Smooth muscle cell (in vitro differentiated cells): Measurements from ENCODE around the gene DNHD1. TPM values are rescaled to one million over a fixed set of nuclear protein-coding genes. Genes with fewer than 3 reads are reported as not detected.

Experiments used
- DNase-seq: peaks from one replicate; lab custom pipeline; 2025; ENCODE audit not compliant: unreplicated experiment; lab: John Stamatoyannopoulos, UW
- H2AFZ ChIP-seq: fragments of 200-600 bp; sonication (generic); 2 replicates; pipeline ENCODE4 v1.6.0; 2016; ENCODE audit warnings: antibody characterized with exemption, low read depth, mild to moderate bottlenecking
- H3F3A ChIP-seq: fragments of 200-600 bp; sonication (generic); 2 replicates; pipeline ENCODE4 v1.6.0; 2017; ENCODE audit warnings: antibody characterized with exemption, low read depth
- H3K27ac ChIP-seq: fragments of 200-600 bp; sonication (generic); 2 replicates; pipeline ENCODE4 v1.5.1; 2016; ENCODE audit warnings: low read depth, mild to moderate bottlenecking
- H3K27me3 ChIP-seq: fragments of 200-600 bp; sonication (generic); 2 replicates; pipeline ENCODE4 v1.6.1; 2016; ENCODE audit warnings: low read depth, mild to moderate bottlenecking
- H3K36me3 ChIP-seq: fragments of 200-600 bp; sonication (generic); 2 replicates; pipeline ENCODE4 v1.5.1; 2016; ENCODE audit warnings: low read depth
- H3K4me1 ChIP-seq: fragments of 200-600 bp; sonication (generic); 2 replicates; pipeline ENCODE4 v1.5.1; 2016; ENCODE audit warnings: low read depth
- H3K4me2 ChIP-seq: fragments of 200-600 bp; sonication (generic); 2 replicates; pipeline ENCODE4 v1.6.0; 2016; ENCODE audit warnings: mild to moderate bottlenecking
- H3K4me3 ChIP-seq: fragments of 200-600 bp; sonication (generic); 2 replicates; pipeline ENCODE4 v1.5.1; 2016; ENCODE audit warnings: mild to moderate bottlenecking
- H3K79me2 ChIP-seq: fragments of 200-600 bp; sonication (generic); 2 replicates; pipeline ENCODE4 v1.6.0; 2016; ENCODE audit warnings: low read depth, mild to moderate bottlenecking
- H3K9ac ChIP-seq: fragments of 200-600 bp; sonication (generic); 2 replicates; pipeline ENCODE4 v1.6.0; 2016; ENCODE audit warnings: low read depth
- H3K9me3 ChIP-seq: fragments of 200-600 bp; sonication (generic); replicated peaks from 2 replicates; pipeline ENCODE4 v1.5.1; 2016; ENCODE audit warnings: low read depth
- H4K20me1 ChIP-seq: fragments of 200-600 bp; sonication (generic); 2 replicates; pipeline ENCODE4 v1.6.0; 2016; ENCODE audit warnings: low read depth
- CTCF ChIP-seq: fragments of 200-600 bp; sonication (generic); IDR thresholded peaks from 2 replicates; pipeline ENCODE4 v1.5.1; 2017; ENCODE audit warnings: borderline replicate concordance, mild to moderate bottlenecking, antibody characterized with exemption; ENCODE audit not compliant: insufficient read depth, poor library complexity, severe bottlenecking
- WGBS: methylation state at CpG from one replicate; pipeline ENCODE4 v1.1.7; 2016; ENCODE audit warnings: low lambda C conversion rate; 5-methylcytosine and 5-hydroxymethylcytosine counted together
- polyA plus RNA-seq: library from polyadenylated mRNA; unstranded; fragments of >200 nt; fragmentation: Nextera tagmentation; extraction: Ambion mirVana; gene quantifications from 2 replicates; pipeline ENCODE4 v1.2.1, GENCODE V29; 2016
- total RNA-seq: library from RNA; depleted of rRNA; stranded (reverse); fragments of >200 nt; gene quantifications from 2 replicates; pipeline ENCODE4 v1.2.3, GENCODE V29; 2014

The DNHD1 gene
- total and polyA plus RNA-seq, 2 experiments from 2014 or later: 5.5 to 9.1 TPM

GRCh38 chr11:6602096-6602940 lies 105.2 kb downstream of the DNHD1 start:
- 66% methylated on average over 7 of the region's 7 CpGs for WGBS
- H3K79me2 ChIP-seq: peaks cover 74% of the 10 kb centered on the region
- peaks cover 5% of the 10 kb centered on the region for H3K36me3 ChIP-seq
- TF ChIP-seq CTCF: no peak
- peaks cover 32% of the 10 kb centered on the region for H3K4me1 ChIP-seq
- H3K27me3 ChIP-seq: no peaks in the 10 kb centered on the region
- no peaks in the 10 kb centered on the region for H3K9me3 ChIP-seq
- peak overlapping the region; percentile 99 for H3K27ac ChIP-seq
- peaks cover 23% of the 10 kb centered on the region for H4K20me1 ChIP-seq
- H3K9ac ChIP-seq: peak overlapping the region; percentile 69
- H2AFZ ChIP-seq: no peak overlapping the region
- peak overlapping the region; percentile 95 for H3K4me3 ChIP-seq
- peaks cover 23% of the 10 kb centered on the region for H3F3A ChIP-seq
- no peak for DNase-seq
- peak overlapping the region; percentile 92 for H3K4me2 ChIP-seq

- H3K79me2 ChIP-seq: peaks cover 84% of the 10 kb centered on the region
- peaks cover 5% of the 10 kb centered on the region for H3K36me3 ChIP-seq
- H3F3A ChIP-seq: peaks cover 34% of the 10 kb centered on the region
- H3K4me1 ChIP-seq: peaks cover 38% of the 10 kb centered on the region
- DNase-seq: peak; percentile 74
- H3K4me2 ChIP-seq: peak within 1 kb of the TSS; percentile 92
- H3K9ac ChIP-seq: peak within 1 kb of the TSS; percentile 91
- WGBS: under 1% methylated on average over 43 of the region's 72 CpGs
- H3K9me3 ChIP-seq: no peaks in the 10 kb centered on the region
- H3K27me3 ChIP-seq: no peaks in the 10 kb centered on the region
- no peak for TF ChIP-seq CTCF
- peak within 1 kb of the TSS; percentile 95 for H3K4me3 ChIP-seq
- H4K20me1 ChIP-seq: peaks cover 25% of the 10 kb centered on the region
- peak within 1 kb of the TSS; percentile 99 for H3K27ac ChIP-seq
- peak within 1 kb of the TSS; percentile 71 for H2AFZ ChIP-seq
Observed at GRCh38 chr11:6603287-6604080, 106.4 kb downstream of the DNHD1 start, which contains the start of the genes ILK and RRP8. ILK (plus strand) TSS chr11:6603774; CDS start chr11:6604272, 498 bp downstream. RRP8 (minus strand) TSS chr11:6603616; CDS start chr11:6603502, 114 bp downstream.

- DNase-seq: no peak
- no peaks in the 10 kb centered on the region for H3K9me3 ChIP-seq
Observed at GRCh38 chr11:6604081-6604626, 107.1 kb downstream of the DNHD1 start.

More at GRCh38 chr11:6604081-6604626, 107.1 kb downstream of the DNHD1 start:
- Histone ChIP-seq H3K4me3 (peak overlapping the region; percentile 95), H3K4me2 (peak overlapping the region; percentile 92), H3K27ac (peak overlapping the region; percentile 99), H3K9ac (peak overlapping the region; percentile 91), H3K4me1 (peaks cover 38% of the 10 kb centered on the region), H3K79me2 (peaks cover 84% of the 10 kb centered on the region), H4K20me1 (peaks cover 23% of the 10 kb centered on the region), H3K36me3 (peaks cover 4% of the 10 kb centered on the region), H2AFZ (no peak overlapping the region), H3F3A (peaks cover 38% of the 10 kb centered on the region), H3K27me3 (no peaks in the 10 kb centered on the region)
- under 1% methylated on average over 20 of the region's 20 CpGs for WGBS
- no peak for TF ChIP-seq CTCF
